ENCODE measurements around the gene CLNS1A. TPM values are rescaled to one million over a fixed set of nuclear protein-coding genes. Genes with fewer than 3 reads are reported as not detected.

CLNS1A gene
- total and polyA plus RNA-seq, 9 of the 15 experiments (the other 6 are each of a cell fraction or from before 2014, with no cell fraction given): 146 to 472 (median 345) TPM

DNA sequence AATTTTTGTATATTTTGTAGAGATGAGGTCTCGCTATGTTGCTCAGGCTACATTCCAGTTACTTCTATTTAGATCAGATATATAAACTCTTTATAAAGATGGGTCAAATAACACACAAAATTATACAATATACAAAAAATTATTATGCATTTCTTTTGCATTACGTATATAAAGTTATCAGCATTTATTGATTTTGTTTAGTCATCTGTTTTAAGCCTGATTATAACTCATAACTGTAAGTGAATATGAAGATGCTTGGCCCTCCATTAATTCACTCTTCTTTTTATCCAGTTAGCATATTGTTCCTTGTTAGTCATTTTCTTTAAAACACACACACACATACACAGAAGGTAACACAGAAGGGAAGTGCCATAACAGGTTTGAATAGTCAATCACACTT lies 33.3 kb downstream of the CLNS1A start (continued):
- TF ChIP-seq CHD7 (IDR thresholded peaks at IDR 0.05; ENCODE audit: low read depth, low read length): no peak
- TF ChIP-seq MAFG (tag; conservative IDR thresholded peaks at IDR 0.05): peak; percentile 40; the same call in 1 of the 2 replicates
- TF ChIP-seq SMARCE1 (IDR thresholded peaks at IDR 0.05): no peak
- TF ChIP-seq, protein P1, sequence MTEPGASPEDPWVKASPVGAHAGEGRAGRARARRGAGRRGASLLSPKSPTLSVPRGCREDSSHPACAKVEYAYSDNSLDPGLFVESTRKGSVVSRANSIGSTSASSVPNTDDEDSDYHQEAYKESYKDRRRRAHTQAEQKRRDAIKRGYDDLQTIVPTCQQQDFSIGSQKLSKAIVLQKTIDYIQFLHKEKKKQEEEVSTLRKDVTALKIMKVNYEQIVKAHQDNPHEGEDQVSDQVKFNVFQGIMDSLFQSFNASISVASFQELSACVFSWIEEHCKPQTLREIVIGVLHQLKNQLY (CRISPR knock-in tag; conservative IDR thresholded peaks at IDR 0.05): no peak
- TF ChIP-seq SRSF9 (IDR thresholded peaks at IDR 0.05; ENCODE audit: borderline replicate concordance, low read depth, low read length): no peak
- no peak for TF ChIP-seq MNT (conservative IDR thresholded peaks at IDR 0.05)
- TF ChIP-seq EP300 (IDR thresholded peaks at IDR 0.05; ENCODE audit: low read length): no peak
- TF ChIP-seq HOXB6 (CRISPR knock-in tag; IDR thresholded peaks at IDR 0.05; ENCODE audit: borderline replicate concordance): no peak
- peak; percentile 83 for TF ChIP-seq ZNF316 (IDR thresholded peaks at IDR 0.05)
- TF ChIP-seq CAMTA2 (CRISPR knock-in tag; conservative IDR thresholded peaks at IDR 0.05): no peak

Measured in K562 (cell line).